Measurements from ENCODE around the gene AFAP1.

Gene AFAP1

GRCh38 chr4:7710576-7711306 is 228.9 kb downstream of the AFAP1 start:
- no peak for DNase-seq

DNA sequence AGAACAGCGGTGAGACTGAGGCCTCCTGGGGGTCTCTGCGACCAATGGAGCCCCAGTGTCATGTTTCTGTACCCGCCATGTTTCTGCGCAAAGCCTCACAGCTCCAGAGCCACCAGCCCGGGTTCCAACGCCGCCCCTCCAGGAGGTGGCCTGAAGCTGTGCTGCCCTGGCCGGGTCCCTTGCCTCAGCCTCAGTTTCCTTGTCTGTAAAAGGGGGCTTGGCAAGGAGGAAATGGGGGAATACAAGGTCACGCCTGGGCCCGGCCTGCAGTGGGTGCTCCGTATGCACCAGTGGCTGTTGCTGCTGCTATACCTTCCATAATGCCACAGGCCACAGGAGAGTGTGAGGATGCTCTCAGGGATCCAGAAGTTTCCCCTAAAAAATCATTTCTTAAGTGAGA is 229.5 kb downstream of the AFAP1 start:
- DNase-seq: no peak

DNA sequence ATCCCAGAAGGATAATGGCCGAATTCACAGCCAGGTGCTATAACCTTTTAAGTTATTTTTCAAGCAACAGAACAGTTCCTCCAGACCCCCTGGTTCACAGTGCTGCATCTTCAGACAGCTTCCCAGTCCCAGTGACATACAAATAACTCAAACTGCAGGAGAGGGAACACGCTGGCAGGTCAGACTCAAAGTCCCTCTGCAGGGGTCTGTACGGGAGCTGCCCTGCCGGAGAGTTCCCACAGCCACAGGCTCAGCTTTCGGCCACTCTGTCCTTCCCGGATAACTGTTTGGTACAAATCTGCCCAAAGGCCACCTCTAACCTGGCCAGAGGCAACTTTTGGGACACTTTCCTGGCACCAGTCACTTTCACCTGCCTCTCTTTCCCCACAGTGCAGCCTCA is 230.2 kb downstream of the AFAP1 start:
- DNase-seq: no peak

- no peak for DNase-seq
Observed at GRCh38 chr4:7708981-7709380, 230.7 kb downstream of the AFAP1 start.
